HL-60/S4 treated with phorbol 12-myristate 13-acetate at 8.2 ng/mL for 4 days and 3 days (cell line): Measurements from ENCODE around the gene CLCNKB.

Source experiments
- in situ Hi-C: fragments of 300-500 bp; cut with MboI; formaldehyde crosslinking; loops from 2 replicates; pipeline ENCODE4 v1.15.0; 2022; ENCODE audit warnings: low sequenced_read_pairs

CLCNKB gene

GRCh38 chr1:16090076-16090826 is 46.7 kb downstream of the CLCNKB start:
- in situ Hi-C loops: no loop called here

GRCh38 chr1:16091296-16091695 is 47.7 kb downstream of the CLCNKB start:
- in situ Hi-C loops: no loop called here

GRCh38 chr1:16092097-16092922 is 48.7 kb downstream of the CLCNKB start:
- in situ Hi-C loops: no loop called here

- in situ Hi-C loops: no loop called here
Measured at GRCh38 chr1:16092923-16093511, 49.4 kb downstream of the CLCNKB start.

GRCh38 chr1:16093611-16094010 is 50.0 kb downstream of the CLCNKB start:
- in situ Hi-C loops: no loop called here

GRCh38 chr1:16094453-16095158 is 51.0 kb downstream of the CLCNKB start:
- in situ Hi-C loops: no loop called here

GRCh38 chr1:16095447-16095846 is 51.9 kb downstream of the CLCNKB start:
- in situ Hi-C loops: no loop called here

GRCh38 chr1:16099412-16099811 is 55.8 kb downstream of the CLCNKB start:
- in situ Hi-C loops: no loop called here

GRCh38 chr1:16101623-16102022 is 58.0 kb downstream of the CLCNKB start:
- in situ Hi-C loops: no loop called here
